ENCODE measurements around the gene GPR156. TPM values are rescaled to one million over a fixed set of nuclear protein-coding genes. Genes with fewer than 3 reads are reported as not detected.

Gene GPR156
- total and polyA plus RNA-seq, 2 donors (not counting 3 experiments of a cell fraction or from before 2014, with no cell fraction given): 0.14 to 0.27 TPM

GRCh38 chr3:120263792-120264191, 21.2 kb downstream of the GPR156 start:
- H3K9me3 ChIP-seq (replicated peaks; ENCODE audit: control insufficient read depth, insufficient read depth, low read length): no peaks in the 10 kb centered on the region
- no peaks in the 10 kb centered on the region for H3K36me3 ChIP-seq (ENCODE audit: control insufficient read depth in 2 of 2, extremely low read depth in 1 of 2, insufficient read depth in 2 of 2, low read length in 2 of 2)
- H3K9ac ChIP-seq (replicated peaks; ENCODE audit: extremely low read depth, insufficient read depth, low read length): no peak overlapping the region
- BruUV-seq (replicated peaks): no TSS peak
- no peak overlapping the region for H2AFZ ChIP-seq (ENCODE audit: low read depth, low read length)
- ChIA-PET POLR2A (no interaction called here), CTCF (no interaction called here)
- intact Hi-C loops (cut with micrococcal nuclease) (no loop called here), dilution Hi-C loops (cut with MboI; ENCODE audit: extremely low pct_ligation_motif_present, low sequenced_read_pairs) (no loop called here)
- H3K4me1 ChIP-seq (ENCODE audit: control insufficient read depth, extremely low read depth, insufficient read depth, low read length): no peaks in the 10 kb centered on the region
- H3K27ac ChIP-seq (ENCODE audit: insufficient read depth, low read depth, low read length): no peak overlapping the region
- H3K9me1 ChIP-seq (replicated peaks; ENCODE audit: control insufficient read depth, extremely low read depth, insufficient read depth, low read length): no peaks in the 10 kb centered on the region
- no peaks in the 10 kb centered on the region for H4K20me1 ChIP-seq (replicated peaks; ENCODE audit: control insufficient read depth, extremely low read depth, insufficient read depth, low read length)
- FAIRE-seq (no peak), DNase-seq (ENCODE audit: low read depth, low spot score) (no peak)
- no peak for TF ChIP-seq MYC (IDR thresholded peaks at IDR 0.05; ENCODE audit: low read depth, low read length)
- no peak for TF ChIP-seq POLR2AphosphoS5 (IDR thresholded peaks at IDR 0.05; ENCODE audit: insufficient read depth, low read depth, low read length)
- TF ChIP-seq JUN (IDR thresholded peaks at IDR 0.05; ENCODE audit: borderline replicate concordance, insufficient read depth, insufficient read length, low read depth): no peak
- no peak for TF ChIP-seq GATA2 (IDR thresholded peaks at IDR 0.05; ENCODE audit: insufficient read depth, insufficient read length, low read depth, low read length)
- no peak for TF ChIP-seq POLR2A (IDR thresholded peaks at IDR 0.05; ENCODE audit: low read depth, low read length)
- TF ChIP-seq CTCF (IDR thresholded peaks at IDR 0.05; ENCODE audit: extremely low read depth in 1 of 2, insufficient read depth in 1 of 2, low read depth in 1 of 2, low read length in 2 of 2): no peak
- no peak for TF ChIP-seq MAX (IDR thresholded peaks at IDR 0.05; ENCODE audit: insufficient read depth, insufficient read length)
- no peak for TF ChIP-seq EZH2 (IDR thresholded peaks at IDR 0.05; ENCODE audit: borderline replicate concordance, low read depth, low read length, severe bottlenecking)
- TF ChIP-seq FOS (IDR thresholded peaks at IDR 0.05; ENCODE audit: borderline replicate concordance, insufficient read depth, low read length): no peak
- H3K79me2 ChIP-seq (ENCODE audit: control insufficient read depth, insufficient read depth, low read length): no peaks in the 10 kb centered on the region
- H3K4me3 ChIP-seq (replicated peaks in 1 of 3; ENCODE audit: insufficient read depth in 1 of 3, low read depth in 1 of 3, low read length in 3 of 3): no peak overlapping the region
- H3K27me3 ChIP-seq (ENCODE audit: control insufficient read depth in 2 of 2, insufficient read depth in 2 of 2, low read length in 2 of 2): peaks cover 2 to 8% of the 10 kb centered on the region in 2 experiments
- H3K4me2 ChIP-seq (ENCODE audit: insufficient read depth, low read length): no peak overlapping the region

Data from endothelial cell of umbilical vein (primary cell).